SJCRH30 (cell line): ENCODE results near the gene RHBDF1. TPM values are rescaled to one million over a fixed set of nuclear protein-coding genes. Genes with fewer than 3 reads are reported as not detected.

Source experiments
- DNase-seq, 2 experiments: peaks; one replicate each; pipeline ENCODE4 v3.0.0-alpha.2; 2015 to 2020
- H3K27ac ChIP-seq: fragments of 250-450 bp; sonication (Bioruptor Pico); 2 replicates; pipeline ENCODE4 v1.5.1; 2020; ENCODE audit warnings: mild to moderate bottlenecking, moderate library complexity
- H3K27me3 ChIP-seq: fragments of 250-450 bp; sonication (Bioruptor Pico); 2 replicates; pipeline ENCODE4 v1.5.1; 2020; ENCODE audit warnings: mild to moderate bottlenecking, moderate library complexity
- H3K36me3 ChIP-seq: fragments of 250-450 bp; sonication (Bioruptor Pico); 2 replicates; pipeline ENCODE4 v1.5.1; 2020; ENCODE audit warnings: mild to moderate bottlenecking, moderate library complexity
- H3K4me1 ChIP-seq: fragments of 250-450 bp; sonication (Bioruptor Pico); 2 replicates; pipeline ENCODE4 v1.5.1; 2020; ENCODE audit warnings: mild to moderate bottlenecking, moderate library complexity
- H3K4me3 ChIP-seq: fragments of 250-450 bp; sonication (Bioruptor Pico); 2 replicates; pipeline ENCODE4 v1.5.1; 2020; ENCODE audit warnings: mild to moderate bottlenecking, moderate library complexity
- H3K9me3 ChIP-seq: fragments of 250-450 bp; sonication (Bioruptor Pico); replicated peaks from 2 replicates; pipeline ENCODE4 v1.5.1; 2020; ENCODE audit warnings: mild to moderate bottlenecking, moderate library complexity
- total RNA-seq: library from RNA; depleted of rRNA; stranded (reverse); fragments of >200 nt; shearing (Covaris generic); gene quantifications from 2 replicates; pipeline ENCODE4 v1.2.3, GENCODE V29; 2014; rRNA removed

RHBDF1 gene, protein sequence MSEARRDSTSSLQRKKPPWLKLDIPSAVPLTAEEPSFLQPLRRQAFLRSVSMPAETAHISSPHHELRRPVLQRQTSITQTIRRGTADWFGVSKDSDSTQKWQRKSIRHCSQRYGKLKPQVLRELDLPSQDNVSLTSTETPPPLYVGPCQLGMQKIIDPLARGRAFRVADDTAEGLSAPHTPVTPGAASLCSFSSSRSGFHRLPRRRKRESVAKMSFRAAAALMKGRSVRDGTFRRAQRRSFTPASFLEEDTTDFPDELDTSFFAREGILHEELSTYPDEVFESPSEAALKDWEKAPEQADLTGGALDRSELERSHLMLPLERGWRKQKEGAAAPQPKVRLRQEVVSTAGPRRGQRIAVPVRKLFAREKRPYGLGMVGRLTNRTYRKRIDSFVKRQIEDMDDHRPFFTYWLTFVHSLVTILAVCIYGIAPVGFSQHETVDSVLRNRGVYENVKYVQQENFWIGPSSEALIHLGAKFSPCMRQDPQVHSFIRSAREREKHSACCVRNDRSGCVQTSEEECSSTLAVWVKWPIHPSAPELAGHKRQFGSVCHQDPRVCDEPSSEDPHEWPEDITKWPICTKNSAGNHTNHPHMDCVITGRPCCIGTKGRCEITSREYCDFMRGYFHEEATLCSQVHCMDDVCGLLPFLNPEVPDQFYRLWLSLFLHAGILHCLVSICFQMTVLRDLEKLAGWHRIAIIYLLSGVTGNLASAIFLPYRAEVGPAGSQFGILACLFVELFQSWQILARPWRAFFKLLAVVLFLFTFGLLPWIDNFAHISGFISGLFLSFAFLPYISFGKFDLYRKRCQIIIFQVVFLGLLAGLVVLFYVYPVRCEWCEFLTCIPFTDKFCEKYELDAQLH
- total RNA-seq: 24.1 and 25.3 TPM in 2 replicates

DNA sequence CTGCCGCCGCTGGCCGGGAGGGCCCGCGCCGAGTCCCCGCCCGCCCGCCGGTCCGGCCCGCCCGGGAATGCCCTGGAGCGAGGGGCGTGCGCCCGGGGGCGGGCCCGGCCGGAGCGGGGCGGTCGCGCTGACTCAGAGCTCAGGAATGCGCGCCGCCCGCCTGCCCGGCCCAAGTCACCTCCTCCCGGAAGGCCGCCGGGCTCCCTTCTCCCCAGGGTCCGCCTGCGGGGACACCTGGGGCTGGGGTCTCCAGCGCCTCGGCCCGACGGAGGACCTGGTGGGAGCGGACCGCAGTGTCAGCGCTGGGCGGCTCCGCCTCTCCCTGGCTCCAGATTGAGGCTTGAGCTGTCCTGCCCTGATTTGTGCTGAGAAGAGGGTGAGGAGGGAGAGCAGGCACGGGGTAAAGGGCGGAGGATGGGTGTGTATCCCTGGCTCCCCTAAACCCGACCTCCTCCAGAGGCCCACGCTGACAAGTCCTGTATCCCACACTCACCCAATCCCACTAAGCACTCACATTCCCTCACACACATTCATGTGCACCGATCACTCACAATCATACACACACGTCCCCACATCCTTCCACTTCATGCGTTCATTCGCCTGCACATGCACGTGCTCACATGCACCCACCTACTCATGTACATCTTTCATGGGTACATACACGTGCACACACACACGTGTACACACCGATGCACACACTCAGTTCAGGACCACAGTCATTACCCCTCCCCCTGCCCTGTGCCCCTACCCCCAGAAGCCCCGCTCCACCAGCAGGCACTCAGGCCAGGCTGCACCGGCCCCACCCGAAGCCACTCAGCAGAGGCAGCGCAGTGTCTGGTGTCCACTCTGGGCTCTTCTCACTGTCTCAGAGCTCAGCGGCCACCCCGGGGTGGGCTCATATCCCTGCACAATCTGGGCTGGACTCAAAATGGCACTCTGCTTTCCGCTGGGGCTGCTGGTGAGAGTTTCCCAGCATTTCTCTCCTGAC lies at the start of gene RHBDF1:
TSS of gene RHBDF1 (minus strand) at position 71 of the 988 bp plus-strand sequence. CDS start 7,616 bp downstream, outside the sequence.
- no peaks in the 10 kb centered on the region for H3K36me3 ChIP-seq
- peak; percentile 44 to 70 for DNase-seq
- H3K27me3 ChIP-seq: no peaks in the 10 kb centered on the region
- no peaks in the 10 kb centered on the region for H3K9me3 ChIP-seq
- peaks cover 56% of the 10 kb centered on the region for H3K4me1 ChIP-seq
- H3K4me3 ChIP-seq: peak within 1 kb of the TSS; percentile 70
- H3K27ac ChIP-seq: peak within 1 kb of the TSS; percentile 34; the same call in 1 of the 2 replicates

GRCh38 chr16:120756-121155 lies 48.3 kb upstream of the RHBDF1 start:
- no peak overlapping the region for H3K4me3 ChIP-seq
- no peaks in the 10 kb centered on the region for H3K27me3 ChIP-seq
- H3K4me1 ChIP-seq: no peaks in the 10 kb centered on the region
- no peaks in the 10 kb centered on the region for H3K9me3 ChIP-seq
- H3K27ac ChIP-seq: no peak overlapping the region
- H3K36me3 ChIP-seq: no peaks in the 10 kb centered on the region; the same call in 1 of the 2 replicates
- no peak for DNase-seq

GRCh38 chr16:119835-120491 lies 47.5 kb upstream of the RHBDF1 start:
- no peak for DNase-seq
- no peaks in the 10 kb centered on the region for H3K4me1 ChIP-seq
- no peaks in the 10 kb centered on the region for H3K27me3 ChIP-seq

DNA sequence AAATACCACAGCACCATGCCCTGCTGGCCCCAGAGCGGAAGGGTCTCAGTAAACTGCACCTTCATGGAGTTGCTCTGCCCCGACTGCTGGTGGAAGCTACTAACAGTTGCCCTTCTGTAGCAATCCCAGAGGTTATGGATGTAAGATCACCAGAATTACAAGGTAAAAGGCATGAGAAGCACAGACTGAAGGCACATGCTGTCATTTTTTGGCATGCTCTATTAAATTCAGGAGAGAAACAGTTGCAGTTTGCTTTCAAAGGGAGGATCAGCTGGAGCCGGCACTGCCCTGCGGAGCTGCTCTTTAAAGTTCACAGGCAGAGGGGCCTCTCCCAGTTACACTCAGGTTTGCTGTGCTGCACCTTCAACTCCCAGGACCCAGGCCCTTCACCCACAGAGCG lies 46.9 kb upstream of the RHBDF1 start:
- H3K4me3 ChIP-seq: no peak overlapping the region
- no peak overlapping the region for H3K27ac ChIP-seq
- no peaks in the 10 kb centered on the region for H3K27me3 ChIP-seq
- H3K36me3 ChIP-seq: no peaks in the 10 kb centered on the region; the same call in none of the 2 replicates
- H3K9me3 ChIP-seq: no peaks in the 10 kb centered on the region
- H3K4me1 ChIP-seq: no peaks in the 10 kb centered on the region
- no peak for DNase-seq

More at GRCh38 chr16:119835-120491, 47.5 kb upstream of the RHBDF1 start:
- H3K27ac ChIP-seq: no peak overlapping the region
- no peaks in the 10 kb centered on the region; the same call in none of the 2 replicates for H3K36me3 ChIP-seq
- no peaks in the 10 kb centered on the region for H3K9me3 ChIP-seq
- H3K4me3 ChIP-seq: no peak overlapping the region

- H3K4me1 ChIP-seq: no peaks in the 10 kb centered on the region
- H3K27ac ChIP-seq: no peak overlapping the region
- no peak for DNase-seq
- H3K4me3 ChIP-seq: no peak overlapping the region
- H3K36me3 ChIP-seq: no peaks in the 10 kb centered on the region; the same call in none of the 2 replicates
- no peaks in the 10 kb centered on the region for H3K9me3 ChIP-seq
- no peaks in the 10 kb centered on the region for H3K27me3 ChIP-seq
Observed at GRCh38 chr16:118857-119256, 46.4 kb upstream of the RHBDF1 start.

DNA sequence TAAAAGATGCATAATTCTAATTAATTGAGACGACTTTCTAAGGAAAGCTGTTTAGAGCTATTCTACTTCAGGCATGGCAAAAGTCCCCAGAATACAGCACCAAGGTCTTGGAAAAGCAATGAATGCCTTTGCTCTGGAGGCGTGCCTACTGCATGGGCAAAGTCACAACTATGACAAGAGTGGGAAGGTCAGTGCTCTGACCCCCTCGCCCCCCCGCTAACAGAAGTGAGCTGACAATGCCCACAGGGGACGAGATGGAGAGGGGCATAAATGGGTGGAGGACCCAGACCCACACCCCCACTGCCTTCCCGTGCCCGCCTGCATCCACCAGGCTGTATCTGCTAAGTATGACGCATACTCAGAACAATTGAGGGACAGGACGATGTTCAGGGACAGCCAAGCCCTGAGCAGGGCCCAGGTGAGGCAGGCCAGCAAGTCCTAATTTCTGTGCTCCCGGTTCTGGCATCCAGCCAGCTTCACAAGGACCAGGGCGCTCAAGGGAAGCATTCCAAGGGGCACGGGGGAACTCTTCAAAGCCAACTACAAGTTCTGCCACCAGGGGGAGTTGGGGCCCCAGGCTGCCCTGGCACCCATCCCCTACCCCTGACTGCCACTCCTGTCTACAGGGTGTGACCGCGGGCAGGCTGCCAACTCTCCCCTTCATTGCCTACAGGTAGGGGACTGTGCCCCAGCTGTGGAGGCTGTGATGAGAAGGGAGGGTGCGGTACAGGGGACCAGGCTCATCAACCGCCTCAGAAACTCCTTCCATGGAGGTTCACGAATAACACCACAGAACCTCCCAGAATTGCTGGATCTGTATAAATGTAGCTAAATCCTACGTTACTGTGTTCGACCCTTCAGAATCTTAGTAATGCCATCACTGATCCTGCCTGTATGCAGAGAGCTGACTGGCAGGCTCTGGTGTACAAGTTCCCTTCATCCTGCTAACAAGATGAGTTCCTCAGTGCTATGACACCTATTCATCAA lies 45.2 kb upstream of the RHBDF1 start:
- peaks cover 3% of the 10 kb centered on the region for H3K36me3 ChIP-seq
- H3K9me3 ChIP-seq: no peaks in the 10 kb centered on the region
- no peak overlapping the region for H3K27ac ChIP-seq
- DNase-seq: peak; percentile 75 to 86
- H3K4me1 ChIP-seq: peaks cover 9% of the 10 kb centered on the region; the same call in 1 of the 2 replicates
- no peak overlapping the region for H3K4me3 ChIP-seq
- H3K27me3 ChIP-seq: no peaks in the 10 kb centered on the region

DNA sequence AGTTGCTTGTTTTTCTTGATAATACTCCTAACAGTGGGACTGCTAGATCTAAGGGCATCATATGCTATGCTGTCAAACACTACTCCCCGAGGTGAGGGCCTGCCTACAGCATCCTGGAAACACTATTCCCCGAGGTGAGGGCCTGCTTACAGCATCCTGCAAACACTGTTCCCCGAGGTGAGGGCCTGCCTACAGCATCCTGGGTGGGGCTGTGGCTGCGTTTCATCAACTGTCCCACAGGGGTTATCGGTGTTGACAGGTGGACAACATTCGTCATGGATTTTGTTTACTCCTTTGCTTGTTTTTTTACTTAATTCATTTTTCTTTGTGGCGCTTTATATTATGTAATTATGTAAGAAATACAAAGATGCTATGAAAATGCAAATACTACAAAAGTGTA lies 43.6 kb upstream of the RHBDF1 start:
- no peak overlapping the region for H3K4me3 ChIP-seq
- no peak for DNase-seq
- no peaks in the 10 kb centered on the region for H3K27me3 ChIP-seq
- H3K27ac ChIP-seq: no peak overlapping the region
- no peaks in the 10 kb centered on the region for H3K9me3 ChIP-seq
- H3K36me3 ChIP-seq: peaks cover 3% of the 10 kb centered on the region
- peaks cover 9% of the 10 kb centered on the region; the same call in 1 of the 2 replicates for H3K4me1 ChIP-seq

DNA sequence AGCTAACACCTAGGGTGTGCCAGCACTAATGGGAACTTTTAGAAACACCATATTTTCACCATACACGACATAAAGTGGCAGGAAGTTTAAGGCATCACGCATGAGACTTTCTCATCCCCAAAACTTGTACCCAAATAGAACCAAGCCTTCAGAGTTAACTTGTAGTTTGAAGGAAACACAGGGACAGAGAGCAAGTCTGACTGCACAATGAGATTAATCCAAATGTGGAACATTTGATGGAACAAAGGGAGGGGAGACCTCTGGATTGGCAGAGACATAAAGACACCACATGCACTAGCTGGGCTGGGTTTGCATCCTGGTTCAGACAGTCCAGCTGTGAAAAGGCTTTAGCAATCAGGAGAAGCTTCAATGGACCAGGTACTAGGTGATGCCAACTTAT lies 41.9 kb upstream of the RHBDF1 start:
- peaks cover 3% of the 10 kb centered on the region for H3K36me3 ChIP-seq
- no peaks in the 10 kb centered on the region for H3K27me3 ChIP-seq
- no peak overlapping the region for H3K27ac ChIP-seq
- H3K4me1 ChIP-seq: peaks cover 9% of the 10 kb centered on the region
- DNase-seq: no peak
- H3K4me3 ChIP-seq: no peak overlapping the region
- no peaks in the 10 kb centered on the region for H3K9me3 ChIP-seq

GRCh38 chr16:112153-112840 lies 39.9 kb upstream of the RHBDF1 start:
- no peak overlapping the region for H3K27ac ChIP-seq
- peaks cover 9% of the 10 kb centered on the region for H3K4me1 ChIP-seq
- DNase-seq: no peak
- H3K36me3 ChIP-seq: peaks cover 3% of the 10 kb centered on the region
- no peaks in the 10 kb centered on the region for H3K27me3 ChIP-seq
- no peak overlapping the region for H3K4me3 ChIP-seq
- H3K9me3 ChIP-seq: no peaks in the 10 kb centered on the region

DNA sequence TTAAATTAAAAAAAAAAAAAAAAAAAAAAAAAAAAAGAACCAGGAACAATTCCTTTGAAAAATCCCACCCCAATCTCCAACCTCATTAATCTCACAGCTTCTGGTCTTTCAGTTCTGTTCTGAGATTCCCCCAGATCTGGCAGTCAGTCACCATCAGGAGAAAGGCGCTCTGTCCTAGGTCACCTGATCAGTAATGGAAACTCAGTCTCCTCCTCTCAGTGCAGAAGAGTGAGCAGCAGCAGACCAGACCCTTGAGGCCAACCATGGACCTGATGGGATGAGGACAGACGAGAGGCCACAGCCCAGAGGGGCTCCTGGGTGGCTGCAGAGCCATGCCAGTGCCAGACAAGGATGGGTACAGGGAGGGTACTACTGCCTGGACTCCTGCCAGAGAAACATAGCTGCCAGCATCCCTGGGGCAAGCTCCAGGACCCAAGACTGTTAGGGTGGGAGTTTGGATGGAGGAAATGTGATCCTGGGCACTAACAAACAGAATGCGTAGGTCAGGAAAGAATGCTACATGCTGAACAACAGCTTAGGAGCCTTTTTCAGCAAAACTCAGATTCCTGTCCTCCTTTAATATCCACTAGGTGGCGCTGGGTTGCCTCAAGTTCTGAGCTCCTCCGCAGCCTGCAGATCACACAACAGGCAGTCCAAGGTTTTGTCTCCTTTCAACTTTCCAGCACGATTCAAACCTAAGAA lies 34.3 kb upstream of the RHBDF1 start:
- H3K27ac ChIP-seq: no peak overlapping the region
- no peak overlapping the region for H3K4me3 ChIP-seq
- no peaks in the 10 kb centered on the region; the same call in 1 of the 2 replicates for H3K4me1 ChIP-seq
- H3K36me3 ChIP-seq: no peaks in the 10 kb centered on the region
- no peaks in the 10 kb centered on the region for H3K9me3 ChIP-seq
- H3K27me3 ChIP-seq: no peaks in the 10 kb centered on the region
- DNase-seq: peak; percentile 64 to 87

DNA sequence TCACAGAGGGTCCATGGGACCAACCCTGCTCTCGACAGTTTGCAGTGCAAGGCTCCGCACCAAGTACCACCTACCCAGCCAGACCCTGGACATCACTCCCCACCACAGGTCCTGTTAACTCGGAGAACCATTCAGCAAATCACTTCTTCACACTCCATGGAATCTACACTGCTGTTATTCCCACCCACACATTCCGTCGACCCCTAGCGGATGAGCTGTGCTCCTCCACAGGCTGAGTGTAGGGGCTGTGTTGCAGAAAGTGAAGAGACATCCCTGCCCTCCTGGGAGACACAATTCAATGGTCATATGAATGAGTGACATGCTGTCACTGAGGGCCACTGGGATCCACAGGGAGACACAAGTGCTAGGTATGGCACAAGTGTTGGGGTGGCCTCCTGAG lies 33.1 kb upstream of the RHBDF1 start:
- Histone ChIP-seq H3K4me1 (no peaks in the 10 kb centered on the region; the same call in 1 of the 2 replicates), H3K36me3 (no peaks in the 10 kb centered on the region), H3K27ac (no peak overlapping the region), H3K4me3 (no peak overlapping the region), H3K27me3 (no peaks in the 10 kb centered on the region), H3K9me3 (no peaks in the 10 kb centered on the region)
- no peak for DNase-seq

DNA sequence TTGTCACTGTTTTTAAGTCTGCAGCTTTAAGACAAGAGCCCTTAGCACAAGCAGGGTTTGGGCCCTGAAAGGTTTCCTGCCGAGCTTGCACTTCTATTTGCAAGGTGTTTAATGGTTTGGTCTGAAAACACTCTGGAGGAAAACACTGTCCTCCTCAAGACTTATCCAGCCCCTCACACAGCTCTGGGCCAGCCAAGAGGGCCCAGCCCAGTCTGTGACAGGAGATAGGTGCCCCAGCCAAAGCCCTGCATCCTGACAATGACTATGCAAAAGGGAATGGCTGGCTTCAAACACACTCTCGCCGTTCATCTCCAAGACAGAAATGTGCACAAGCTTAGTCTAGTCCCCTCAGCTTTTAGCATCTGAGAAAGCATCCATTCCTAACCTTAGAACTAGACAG lies 32.5 kb upstream of the RHBDF1 start:
- DNase-seq: no peak
- Histone ChIP-seq H3K36me3 (no peaks in the 10 kb centered on the region), H3K4me1 (no peaks in the 10 kb centered on the region), H3K9me3 (no peaks in the 10 kb centered on the region), H3K4me3 (no peak overlapping the region), H3K27me3 (no peaks in the 10 kb centered on the region), H3K27ac (no peak overlapping the region)
